Neutrophil (primary cell): Measurements from ENCODE around the gene SENP7.

Source experiments
- H3K27ac ChIP-seq: fragments of 200-600 bp; sonication (generic); 2 replicates; pipeline ENCODE4 v1.5.1; 2016; ENCODE audit warnings: mild to moderate bottlenecking, moderate library complexity
- H3K27me3 ChIP-seq: fragments of 200-600 bp; sonication (generic); 2 replicates; pipeline ENCODE4 v1.6.0; 2016; ENCODE audit warnings: mild to moderate bottlenecking
- H3K36me3 ChIP-seq: fragments of 200-600 bp; sonication (generic); 2 replicates; pipeline ENCODE4 v1.5.1; 2017
- H3K4me1 ChIP-seq, 2 experiments: fragments of 200-600 bp in 1 of 2; sonication (generic) in 1 of 2; 1 replicate in 1 of 2; 2 replicates in 1 of 2; pipeline versions ENCODE4 v1.5.1 to v1.6.1; 2013 to 2016; ENCODE audit warnings: low read depth in 1 of 2, low read length in 1 of 2, mild to moderate bottlenecking in 1 of 2, moderate library complexity in 1 of 2; ENCODE audit not compliant: control insufficient read depth in 1 of 2, insufficient read depth in 1 of 2
- H3K4me3 ChIP-seq, 2 experiments: fragments of 200-600 bp in 1 of 2; sonication (generic) in 1 of 2; 1 replicate in 1 of 2; 2 replicates in 1 of 2; pipeline ENCODE4 v1.5.1; 2013 to 2016; ENCODE audit warnings: low read depth in 1 of 2, low read length in 1 of 2, mild to moderate bottlenecking in 1 of 2, moderate library complexity in 1 of 2
- H3K9me3 ChIP-seq: fragments of 200-600 bp; sonication (generic); 2 replicates; pipeline ENCODE4 v1.5.1; 2016
- CTCF ChIP-seq: fragments of 200-600 bp; sonication (generic); IDR thresholded peaks from 2 replicates; pipeline ENCODE4 v1.5.1; 2016; ENCODE audit warnings: antibody characterized with exemption

Gene SENP7

GRCh38 chr3:101529816-101530685, 17.0 kb upstream of the SENP7 start:
- H3K4me3 ChIP-seq: no peak overlapping the region
- H3K9me3 ChIP-seq: no peaks in the 10 kb centered on the region
- H3K4me1 ChIP-seq: no peaks in the 10 kb centered on the region
- no peaks in the 10 kb centered on the region for H3K27me3 ChIP-seq
- no peak overlapping the region for H3K27ac ChIP-seq
- TF ChIP-seq CTCF: no peak
- no peaks in the 10 kb centered on the region for H3K36me3 ChIP-seq

GRCh38 chr3:101527906-101528305, 14.9 kb upstream of the SENP7 start:
- no peaks in the 10 kb centered on the region for H3K4me1 ChIP-seq
- H3K9me3 ChIP-seq: no peaks in the 10 kb centered on the region
- no peak overlapping the region for H3K4me3 ChIP-seq
- no peak for TF ChIP-seq CTCF
- no peaks in the 10 kb centered on the region for H3K27me3 ChIP-seq
- no peak overlapping the region for H3K27ac ChIP-seq
- no peaks in the 10 kb centered on the region for H3K36me3 ChIP-seq

GRCh38 chr3:101527441-101527840, 14.4 kb upstream of the SENP7 start:
- no peak overlapping the region for H3K27ac ChIP-seq
- H3K4me3 ChIP-seq: no peak overlapping the region
- no peaks in the 10 kb centered on the region for H3K9me3 ChIP-seq
- no peak for TF ChIP-seq CTCF
- H3K36me3 ChIP-seq: no peaks in the 10 kb centered on the region
- H3K27me3 ChIP-seq: no peaks in the 10 kb centered on the region
- no peaks in the 10 kb centered on the region for H3K4me1 ChIP-seq

GRCh38 chr3:101521211-101521701, 8.2 kb upstream of the SENP7 start:
- Histone ChIP-seq H3K27ac (no peak overlapping the region), H3K27me3 (peaks cover 16% of the 10 kb centered on the region), H3K4me1 (no peaks in the 10 kb centered on the region), H3K36me3 (no peaks in the 10 kb centered on the region), H3K4me3 (no peak overlapping the region), H3K9me3 (no peaks in the 10 kb centered on the region)
- no peak for TF ChIP-seq CTCF

GRCh38 chr3:101519685-101520365, 6.8 kb upstream of the SENP7 start:
- no peak for TF ChIP-seq CTCF
- H3K27ac ChIP-seq: no peak overlapping the region
- H3K9me3 ChIP-seq: no peaks in the 10 kb centered on the region
- peaks cover 16% of the 10 kb centered on the region for H3K27me3 ChIP-seq
- H3K36me3 ChIP-seq: no peaks in the 10 kb centered on the region
- H3K4me3 ChIP-seq: no peak overlapping the region
- H3K4me1 ChIP-seq: no peaks in the 10 kb centered on the region
